ENCODE data around the gene CHRNA1. TPM values are rescaled to one million over a fixed set of nuclear protein-coding genes. Genes with fewer than 3 reads are reported as not detected.

The CHRNA1 gene
- polyA plus RNA-seq, 1 experiment, result not detected

DNA sequence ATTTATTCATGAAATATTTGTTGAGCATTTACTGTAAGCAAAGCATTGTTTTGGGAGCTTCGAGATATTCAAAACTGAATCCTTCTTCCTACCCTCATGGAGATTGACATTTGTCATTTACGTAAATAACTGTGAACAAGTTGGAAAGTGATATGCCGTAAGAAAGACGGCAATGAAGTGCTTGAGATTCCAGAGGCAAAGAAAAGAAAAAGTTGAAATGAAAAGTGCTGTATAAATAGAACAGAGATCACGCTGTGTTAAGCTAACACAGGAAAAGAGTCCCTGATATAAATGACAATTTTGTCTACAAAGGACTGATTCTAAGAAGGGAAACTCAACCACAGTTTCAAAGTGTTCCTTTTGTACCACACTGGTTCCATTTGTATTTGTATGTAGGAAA lies 1.8 kb downstream of the CHRNA1 start:
- CTCF ChIA-PET, result interaction anchor here (0.6 to 6.3 kb wide), 5 partner anchors 9 to 268 kb away, joined by 3 to 40 read pairs (median 4); no protein-coding TSS in a partner anchor
- H3K27me3 ChIP-seq (ENCODE audit: control insufficient read depth, insufficient read depth, low read length), result no peaks in the 10 kb centered on the region
- no peak overlapping the region for H3K4me3 ChIP-seq (ENCODE audit: low read depth, low read length)
- H3K36me3 ChIP-seq (ENCODE audit: control insufficient read depth, insufficient read depth, low read length), result no peaks in the 10 kb centered on the region
- TF ChIP-seq, protein P1, sequence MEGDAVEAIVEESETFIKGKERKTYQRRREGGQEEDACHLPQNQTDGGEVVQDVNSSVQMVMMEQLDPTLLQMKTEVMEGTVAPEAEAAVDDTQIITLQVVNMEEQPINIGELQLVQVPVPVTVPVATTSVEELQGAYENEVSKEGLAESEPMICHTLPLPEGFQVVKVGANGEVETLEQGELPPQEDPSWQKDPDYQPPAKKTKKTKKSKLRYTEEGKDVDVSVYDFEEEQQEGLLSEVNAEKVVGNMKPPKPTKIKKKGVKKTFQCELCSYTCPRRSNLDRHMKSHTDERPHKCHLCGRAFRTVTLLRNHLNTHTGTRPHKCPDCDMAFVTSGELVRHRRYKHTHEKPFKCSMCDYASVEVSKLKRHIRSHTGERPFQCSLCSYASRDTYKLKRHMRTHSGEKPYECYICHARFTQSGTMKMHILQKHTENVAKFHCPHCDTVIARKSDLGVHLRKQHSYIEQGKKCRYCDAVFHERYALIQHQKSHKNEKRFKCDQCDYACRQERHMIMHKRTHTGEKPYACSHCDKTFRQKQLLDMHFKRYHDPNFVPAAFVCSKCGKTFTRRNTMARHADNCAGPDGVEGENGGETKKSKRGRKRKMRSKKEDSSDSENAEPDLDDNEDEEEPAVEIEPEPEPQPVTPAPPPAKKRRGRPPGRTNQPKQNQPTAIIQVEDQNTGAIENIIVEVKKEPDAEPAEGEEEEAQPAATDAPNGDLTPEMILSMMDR (IDR thresholded peaks at IDR 0.05; ENCODE audit: insufficient read depth, low read depth, low read length), result no peak
- no peak for DNase-seq (ENCODE audit: low read depth)
- POLR2A ChIA-PET, result no interaction called here

DNA sequence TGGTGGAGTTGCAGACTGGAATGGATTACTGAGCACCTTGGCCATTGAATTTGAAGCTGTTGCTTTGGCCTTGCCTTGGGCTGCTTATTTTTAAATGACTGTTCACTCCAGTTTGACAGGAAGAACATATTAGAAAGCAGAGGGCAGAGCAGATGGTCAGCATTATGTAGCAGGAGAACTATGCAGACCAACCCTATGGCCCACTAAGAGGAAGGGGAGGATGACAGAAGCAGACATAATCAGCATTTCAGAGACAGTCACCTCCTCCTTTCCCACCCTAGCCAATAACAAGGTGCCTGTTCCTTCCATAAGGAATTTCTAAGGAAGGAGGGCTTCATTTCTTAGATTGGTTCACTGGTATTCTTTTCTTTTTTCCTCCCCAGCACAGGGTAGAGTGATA lies 2.4 kb downstream of the CHRNA1 start:
- Histone ChIP-seq H3K4me3 (ENCODE audit: low read depth, low read length) (no peak overlapping the region), H3K27me3 (ENCODE audit: control insufficient read depth, insufficient read depth, low read length) (no peaks in the 10 kb centered on the region), H3K36me3 (ENCODE audit: control insufficient read depth, insufficient read depth, low read length) (no peaks in the 10 kb centered on the region)
- CTCF ChIA-PET, result interaction anchor here (0.6 to 6.3 kb wide), 4 partner anchors 10 to 119 kb away, joined by 3 to 40 read pairs (median 8); no protein-coding TSS in a partner anchor
- POLR2A ChIA-PET, result no interaction called here
- DNase-seq (ENCODE audit: low read depth), result no peak
- TF ChIP-seq, protein P1 (IDR thresholded peaks at IDR 0.05; ENCODE audit: insufficient read depth, low read depth, low read length), result no peak

DNA sequence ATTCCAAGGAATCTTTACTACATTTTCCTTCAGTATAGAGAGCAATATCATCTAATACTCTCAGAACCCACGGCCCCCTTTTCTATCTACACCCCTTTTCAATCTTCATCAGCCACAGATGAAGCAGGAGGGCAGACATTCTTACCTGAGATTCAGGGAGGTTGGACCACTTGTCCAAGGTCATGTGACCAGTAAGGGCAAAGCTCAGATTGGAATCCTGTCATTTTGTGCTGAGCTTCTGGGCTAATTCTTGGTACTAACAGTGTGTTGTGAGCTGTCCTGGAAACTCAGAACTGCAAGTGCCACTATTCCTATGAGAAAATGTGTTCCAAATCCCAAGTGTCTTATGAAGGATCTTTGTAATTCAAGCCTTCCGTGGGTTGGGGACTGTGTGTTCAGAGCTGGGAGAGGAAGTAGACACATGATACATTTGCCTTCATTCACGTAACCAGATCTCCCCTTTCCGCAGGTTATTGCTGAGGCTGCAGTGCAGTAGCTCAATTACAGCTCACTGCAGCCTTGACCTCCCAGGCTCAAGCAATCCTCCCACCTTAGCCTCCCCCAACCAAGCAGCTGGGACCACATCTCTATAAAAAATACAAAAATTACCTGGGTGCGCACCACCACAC lies 3.3 kb downstream of the CHRNA1 start:
- H3K27me3 ChIP-seq (ENCODE audit: control insufficient read depth, insufficient read depth, low read length), result no peaks in the 10 kb centered on the region
- ChIA-PET CTCF (interaction anchor here (1.0 to 6.3 kb wide), 3 partner anchors 11 to 224 kb away, joined by 3 to 40 read pairs (median 3); no protein-coding TSS in a partner anchor), POLR2A (no interaction called here)
- TF ChIP-seq, protein P1 (IDR thresholded peaks at IDR 0.05; ENCODE audit: insufficient read depth, low read depth, low read length), result no peak
- no peak overlapping the region for H3K4me3 ChIP-seq (ENCODE audit: low read depth, low read length)
- no peaks in the 10 kb centered on the region for H3K36me3 ChIP-seq (ENCODE audit: control insufficient read depth, insufficient read depth, low read length)
- DNase-seq (ENCODE audit: low read depth), result no peak

DNA sequence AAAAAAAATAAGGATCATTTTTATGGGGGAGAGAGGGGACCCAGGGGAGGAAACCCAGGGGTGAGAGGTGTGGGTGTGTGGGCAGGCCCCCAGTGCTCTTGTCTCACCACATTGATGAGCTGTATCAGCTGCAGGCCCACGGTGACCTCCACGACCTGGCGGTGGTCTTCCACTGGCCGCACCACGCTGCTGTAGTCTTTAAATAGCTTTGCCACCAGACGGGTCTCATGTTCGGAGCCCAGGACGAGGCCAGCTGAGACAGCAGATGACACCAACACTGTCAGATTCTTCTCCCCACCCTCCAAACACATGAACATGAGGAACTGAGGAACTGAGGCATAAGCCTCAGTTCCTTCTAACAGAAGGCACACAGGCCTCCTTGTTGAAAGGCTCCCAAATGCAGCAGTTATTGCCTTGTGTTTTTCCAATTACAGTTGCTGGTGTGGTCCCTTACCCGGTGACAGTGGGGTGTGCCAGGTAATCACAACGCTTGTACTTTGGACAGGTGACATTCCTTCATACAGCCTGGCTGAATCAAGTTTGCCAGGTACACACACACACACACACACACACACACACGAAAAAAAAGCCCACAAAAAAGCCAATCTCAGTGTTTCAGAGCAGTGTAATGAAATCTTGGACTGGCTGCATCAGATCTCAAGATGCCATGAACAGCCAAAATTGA lies 4.7 kb downstream of the CHRNA1 start:
- TF ChIP-seq, protein P1 (IDR thresholded peaks at IDR 0.05; ENCODE audit: insufficient read depth, low read depth, low read length), result no peak
- ChIA-PET CTCF (interaction anchor here (6.3 kb wide), 1 partner anchor 10 kb away, joined by 40 read pairs; no protein-coding TSS in a partner anchor), POLR2A (no interaction called here)

DNA sequence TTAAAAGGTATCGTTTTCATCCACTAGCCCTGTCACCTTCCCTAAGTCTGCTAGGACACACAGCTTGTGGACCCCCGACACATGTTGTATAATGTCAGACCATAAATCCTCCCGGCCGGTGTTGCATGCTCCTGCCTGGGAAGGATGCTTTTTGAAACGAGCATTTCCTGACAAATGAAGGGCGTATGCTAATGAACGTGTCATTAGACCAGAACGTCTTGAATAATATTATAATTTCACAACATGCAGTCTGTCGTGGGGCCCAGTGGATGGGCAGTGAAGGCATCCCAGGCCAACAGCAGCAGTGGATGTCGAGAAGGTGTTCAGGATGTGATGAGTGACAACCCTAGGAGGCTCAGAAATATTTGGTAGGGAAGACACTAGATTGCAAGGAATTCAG lies 7.5 kb downstream of the CHRNA1 start:
- TF ChIP-seq, protein P1 (IDR thresholded peaks at IDR 0.05; ENCODE audit: insufficient read depth, low read depth, low read length), result no peak

More for the DNA sequence above, 4.7 kb downstream of the CHRNA1 start:
- DNase-seq (ENCODE audit: low read depth), result no peak
- Histone ChIP-seq H3K27me3 (ENCODE audit: control insufficient read depth, insufficient read depth, low read length) (no peaks in the 10 kb centered on the region), H3K4me3 (ENCODE audit: low read depth, low read length) (no peak overlapping the region), H3K36me3 (ENCODE audit: control insufficient read depth, insufficient read depth, low read length) (no peaks in the 10 kb centered on the region)

More for the DNA sequence above, 7.5 kb downstream of the CHRNA1 start:
- CTCF ChIA-PET, result no interaction called here
- no peak for DNase-seq (ENCODE audit: low read depth)
- Histone ChIP-seq H3K27me3 (ENCODE audit: control insufficient read depth, insufficient read depth, low read length) (no peaks in the 10 kb centered on the region), H3K4me3 (ENCODE audit: low read depth, low read length) (no peak overlapping the region), H3K36me3 (ENCODE audit: control insufficient read depth, insufficient read depth, low read length) (no peaks in the 10 kb centered on the region)
- POLR2A ChIA-PET, result no interaction called here
